Liver (tissue), 9 donors: ENCODE measurements around the gene LENG1. TPM values are rescaled to one million over a fixed set of nuclear protein-coding genes. Genes with fewer than 3 reads are reported as not detected.
A peak's percentile ranks its signal among the peaks of the same experiment; 100 is the strongest.
"Not testable (repeated sequence)": the region's sequence is repeated elsewhere in the genome, so short reads cannot be mapped to it uniquely, and the experiment has no call there.

Source experiments
- DNase-seq: peaks from one replicate; pipeline ENCODE4 v3.0.0-alpha.2; 2017; ENCODE audit warnings: low spot score
- H3K27ac ChIP-seq, 2 donors: one replicate each; pipeline ENCODE4 v1.7.0; 2013; ENCODE audit warnings: inconsistent platforms in 2 of 2, low read length in 2 of 2, control low read depth in 1 of 2, low read depth in 1 of 2, mild to moderate bottlenecking in 1 of 2
- H3K27me3 ChIP-seq, 4 donors: one replicate each; pipeline versions ENCODE4 v1.6.1 to v1.7.0; 2013; ENCODE audit warnings: low read length in 3 of 4, inconsistent platforms in 1 of 4, mild to moderate bottlenecking in 1 of 4, moderate library complexity in 1 of 4; ENCODE audit not compliant: control insufficient read depth in 4 of 4, insufficient read depth in 4 of 4
- H3K36me3 ChIP-seq, 4 donors: one replicate each; pipeline versions ENCODE4 v1.6.1 to v1.7.0; 2013; ENCODE audit warnings: low read length in 3 of 4, mild to moderate bottlenecking in 3 of 4, low read depth in 1 of 4, moderate library complexity in 1 of 4; ENCODE audit not compliant: control insufficient read depth in 4 of 4, insufficient read depth in 3 of 4
- H3K4me1 ChIP-seq, 4 donors: one replicate each; pipeline versions ENCODE4 v1.6.1 to v1.7.0; 2013; ENCODE audit warnings: low read length in 3 of 4, mild to moderate bottlenecking in 3 of 4, moderate library complexity in 1 of 4; ENCODE audit not compliant: control insufficient read depth in 4 of 4, insufficient read depth in 4 of 4
- H3K4me3 ChIP-seq, 3 donors: one replicate each; pipeline versions ENCODE4 v1.6.1 to v1.7.0; 2013; ENCODE audit warnings: low read length in 3 of 3, control low read depth in 1 of 3, low read depth in 1 of 3, mild to moderate bottlenecking in 1 of 3
- H3K9ac ChIP-seq, 2 donors: one replicate each; pipeline ENCODE4 v1.7.0; 2013; ENCODE audit warnings: low read length in 2 of 2, mild to moderate bottlenecking in 2 of 2, moderate library complexity in 2 of 2, control low read depth in 1 of 2, low read depth in 1 of 2
- H3K9me3 ChIP-seq, 4 donors: one replicate each; pipeline versions ENCODE4 v1.6.1 to v1.7.0; 2013; ENCODE audit warnings: low read length in 3 of 4; ENCODE audit not compliant: control insufficient read depth in 4 of 4
- ATF3 ChIP-seq: IDR thresholded peaks from 2 replicates; pipeline ENCODE4 v1.6.1; 2016; ENCODE audit warnings: antibody characterized with exemption
- CTCF ChIP-seq: fragments of 150-350 bp; IDR thresholded peaks from 2 replicates; pipeline ENCODE4 v1.5.1; 2017; ENCODE audit warnings: improper control_type of control experiment, low read depth, low read length; ENCODE audit not compliant: missing input control
- EGR1 ChIP-seq, 2 donors: IDR thresholded peaks; 2 replicates each; pipeline ENCODE4 v1.6.1; 2016 to 2018; ENCODE audit warnings: antibody characterized with exemption in 2 of 2, low read depth in 2 of 2
- FOXA1 ChIP-seq: IDR thresholded peaks from 2 replicates; pipeline ENCODE4 v1.6.1; 2016; ENCODE audit warnings: antibody characterized with exemption
- FOXA2 ChIP-seq: IDR thresholded peaks from 2 replicates; pipeline ENCODE4 v1.6.1; 2016; ENCODE audit warnings: antibody characterized with exemption
- GABPA ChIP-seq, 2 donors: IDR thresholded peaks in 1 of 2; conservative IDR thresholded peaks in 1 of 2; 2 replicates each; pipeline ENCODE4 v1.6.1; 2016; ENCODE audit warnings: antibody characterized with exemption in 2 of 2, mild to moderate bottlenecking in 1 of 2, moderate library complexity in 1 of 2
- HNF4A ChIP-seq, 2 donors: conservative IDR thresholded peaks; 2 replicates each; pipeline ENCODE4 v1.6.1; 2016; ENCODE audit warnings: antibody characterized with exemption in 2 of 2, mild to moderate bottlenecking in 2 of 2
- JUND ChIP-seq, 2 donors: IDR thresholded peaks; 2 replicates each; pipeline ENCODE4 v1.6.1; 2016; ENCODE audit warnings: antibody characterized with exemption in 2 of 2
- MAX ChIP-seq: IDR thresholded peaks from 2 replicates; pipeline ENCODE4 v1.6.1; 2016; ENCODE audit warnings: antibody characterized with exemption
- NR2F2 ChIP-seq: IDR thresholded peaks from 2 replicates; pipeline ENCODE4 v1.6.1; 2016; ENCODE audit warnings: antibody characterized with exemption
- RAD21 ChIP-seq, 2 donors: IDR thresholded peaks; 2 replicates each; pipeline ENCODE4 v1.6.1; 2016; ENCODE audit warnings: antibody characterized with exemption in 2 of 2, mild to moderate bottlenecking in 2 of 2
- REST ChIP-seq: IDR thresholded peaks from 2 replicates; pipeline ENCODE4 v1.6.1; 2016; ENCODE audit warnings: antibody characterized with exemption, mild to moderate bottlenecking
- RXRA ChIP-seq, 2 donors: IDR thresholded peaks; 2 replicates each; pipeline ENCODE4 v1.6.1; 2017 to 2018; ENCODE audit warnings: antibody characterized with exemption in 2 of 2, mild to moderate bottlenecking in 1 of 2
- SP1 ChIP-seq: IDR thresholded peaks from 2 replicates; pipeline ENCODE4 v1.6.1; 2018; ENCODE audit warnings: antibody characterized with exemption, mild to moderate bottlenecking
- YY1 ChIP-seq: IDR thresholded peaks from 2 replicates; pipeline ENCODE4 v1.6.1; 2016; ENCODE audit warnings: antibody characterized with exemption, mild to moderate bottlenecking
- WGBS: extraction: QIAGEN DNeasy Blood & Tissue Kit; methylation state at CpG from one replicate; pipeline ENCODE4 v1.1.7; 2013; 5-methylcytosine and 5-hydroxymethylcytosine counted together
- polyA plus RNA-seq, 2 donors: library from polyadenylated mRNA; stranded (reverse) in 1 of 2; unstranded in 1 of 2; fragments of 200-250 nt in 1 of 2; fragments of >200 nt in 1 of 2; fragmentation: Nextera tagmentation in 1 of 2; extraction: Ambion mirVana in 1 of 2; gene quantifications; one replicate each; pipeline versions ENCODE4 v1.2.1 to v1.2.3, GENCODE V29; 2013 to 2015
- total RNA-seq, 2 donors: library from RNA; depleted of rRNA; stranded (reverse); fragments of >200 nt; gene quantifications; one replicate each; pipeline ENCODE4 v1.2.3, GENCODE V29; 2014
- donor health status: healthy.
- donor health status: healthy.
- donor health status: healthy.
- donor health status: healthy.
- donor health status: healthy.

Gene LENG1
- total and polyA plus RNA-seq, 4 donors, result 2.6 to 4.4 (median 2.9) TPM

GRCh38 chr19:54196536-54196935, 37.0 kb upstream of the LENG1 start:
- Histone ChIP-seq H3K9ac (no peak overlapping the region), H3K27ac (peak overlapping the region; percentile 69 to 89), H3K27me3 (no peaks in the 10 kb centered on the region), H3K36me3 (peaks cover 4 to 17% (median 13%) of the 10 kb centered on the region in 4 donors), H3K4me1 (peaks cover 12 to 26% (median 17%) of the 10 kb centered on the region in 4 donors), H3K4me3 (no peak overlapping the region), H3K9me3 (no peaks in the 10 kb centered on the region)
- 66% methylated on average over 7 of the region's 7 CpGs for WGBS
- TF ChIP-seq CTCF (no peak), RAD21 (IDR thresholded peaks at IDR 0.05) (no peak), GABPA (IDR thresholded peaks at IDR 0.05 in 1 of 2, conservative IDR thresholded peaks at IDR 0.05 in 1 of 2) (no peak), HNF4A (conservative IDR thresholded peaks at IDR 0.05) (peak; percentile 28 to 54), SP1 (peak; percentile 42), FOXA1 (no peak), RXRA (IDR thresholded peaks at IDR 0.05) (peak in 1 of 2 donors; percentile 39), FOXA2 (no peak), NR2F2 (no peak), EGR1 (IDR thresholded peaks at IDR 0.05; ENCODE audit: low read depth in 2 of 2) (no peak), MAX (no peak), ATF3 (no peak), YY1 (no peak), JUND (IDR thresholded peaks at IDR 0.05) (no peak), REST (no peak)
- DNase-seq, result no peak

DNA sequence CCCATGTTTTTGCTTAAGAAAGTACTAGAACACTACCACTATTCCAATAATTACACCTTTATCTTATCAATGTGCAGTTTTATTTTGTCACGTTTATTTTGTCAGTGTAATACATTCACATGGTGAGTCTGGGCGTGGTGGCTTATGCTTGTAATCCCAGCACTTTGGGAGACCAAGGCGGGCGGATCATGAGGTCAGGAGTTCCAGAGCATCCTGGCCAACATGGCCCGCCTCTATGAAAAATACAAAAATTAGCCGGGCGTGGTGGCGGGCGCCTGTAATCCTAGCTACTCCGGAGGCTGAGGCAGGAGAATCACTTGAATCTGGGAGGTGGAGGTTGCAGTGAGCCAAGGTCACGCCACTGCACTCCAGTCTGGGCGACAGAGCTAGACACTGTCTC, 34.9 kb upstream of the LENG1 start:
- not testable (repeated sequence) for H3K9ac ChIP-seq, H3K27me3 ChIP-seq, DNase-seq, H3K9me3 ChIP-seq, H3K27ac ChIP-seq, H3K4me3 ChIP-seq
- peaks cover 12 to 25% (median 19%) of the 10 kb centered on the region in 4 donors for H3K4me1 ChIP-seq
- H3K36me3 ChIP-seq, result peaks cover 4 to 17% (median 13%) of the 10 kb centered on the region in 4 donors
- WGBS, result 95% methylated on average over 12 of the region's 12 CpGs
